Activated CD4-positive, alpha-beta T cell treated with anti-CD3 and anti-CD28 coated beads, Interleukin-2, Interleukin-6, amounts not matched to agents 100 ng/mL and 50 ng/mL, durations not matched to agents 16 hours and 8 hours (primary cell): ENCODE data around the gene IRAK2.
A peak's percentile ranks its signal among the peaks of the same experiment; 100 is the strongest.

Experiments used
- DNase-seq: peaks from one replicate; pipeline ENCODE4 v3.0.0-alpha.2; 2020

Gene IRAK2

DNA sequence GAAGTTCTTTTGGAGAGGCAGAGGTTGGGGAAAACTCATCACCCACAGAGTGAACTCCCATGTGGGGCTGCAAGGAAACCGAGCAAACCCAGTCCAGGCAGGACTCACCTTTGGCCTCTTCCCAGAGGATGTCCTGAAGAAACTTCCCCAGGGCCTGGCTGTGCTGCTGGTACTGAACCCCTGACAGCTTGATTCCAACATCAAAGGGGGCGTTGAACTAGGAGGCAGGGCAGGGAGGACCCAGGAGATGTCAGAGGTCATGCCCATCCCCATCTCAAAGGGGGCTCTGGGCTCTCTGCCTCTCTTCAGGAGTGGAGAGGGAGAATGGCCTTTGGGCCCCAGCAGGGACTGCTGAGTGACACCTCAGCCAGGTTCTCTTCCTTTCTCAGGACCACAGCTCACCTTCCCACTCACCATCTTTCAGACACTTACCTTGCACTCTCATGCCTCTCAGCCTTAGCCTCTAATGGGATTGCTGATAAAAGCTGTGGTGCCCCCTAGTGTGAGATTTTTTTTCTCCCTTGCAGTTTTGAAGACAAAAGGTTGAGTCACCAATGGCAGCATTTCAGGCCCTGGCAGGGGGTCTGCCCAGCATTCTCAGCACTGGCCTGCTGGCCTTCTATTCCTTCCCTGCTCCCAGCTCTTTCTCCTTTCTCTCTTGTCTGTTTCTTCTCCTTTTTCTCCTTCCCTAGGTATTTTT, 122.0 kb downstream of the IRAK2 start:
- DNase-seq: peak; percentile 63

GRCh38 chr3:10287936-10288574, 123.3 kb downstream of the IRAK2 start:
- DNase-seq: no peak

DNA sequence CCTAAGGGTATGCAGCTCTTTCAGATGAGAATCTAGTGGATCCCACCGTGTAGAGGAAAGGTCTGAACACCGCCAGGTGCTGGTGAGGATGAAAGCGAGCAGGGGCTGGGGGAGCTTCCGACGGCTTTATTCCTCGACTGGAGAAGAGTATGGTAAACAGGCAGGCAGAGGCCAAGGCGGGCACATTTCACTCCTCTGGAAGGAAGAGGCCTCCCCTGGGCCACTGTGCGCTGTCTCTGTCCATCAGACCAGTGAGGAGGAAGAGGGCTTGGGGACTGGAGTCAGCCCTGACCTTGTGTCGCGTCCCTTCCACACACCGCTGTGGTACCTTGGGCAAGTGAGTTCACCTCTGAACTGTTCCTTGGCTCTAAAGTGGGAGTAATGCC, 123.8 kb downstream of the IRAK2 start:
- DNase-seq: no peak

DNA sequence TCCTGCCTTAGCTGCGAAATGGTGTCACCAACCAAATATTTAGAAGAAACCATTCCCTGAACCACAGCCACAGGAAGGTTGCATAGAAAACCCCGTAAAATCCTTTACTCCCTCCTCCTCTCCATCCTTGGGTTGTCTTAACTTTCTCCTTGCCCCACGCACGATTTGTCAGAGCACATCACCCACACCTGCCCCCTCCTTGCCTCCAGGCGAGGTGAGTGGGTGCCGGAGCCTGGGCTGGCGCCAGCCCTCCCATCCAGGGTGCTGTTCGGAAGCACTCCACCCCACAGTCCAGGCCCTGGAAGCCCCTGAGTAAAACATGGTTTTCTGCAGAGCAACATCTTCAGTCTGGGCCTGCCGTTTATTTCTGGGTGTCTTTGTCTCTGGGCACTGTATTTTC, 124.4 kb downstream of the IRAK2 start:
- no peak for DNase-seq

GRCh38 chr3:10289787-10290355, 125.2 kb downstream of the IRAK2 start:
- no peak for DNase-seq

- no peak for DNase-seq
These were observed 125.9 kb downstream of the IRAK2 start for GRCh38 chr3:10290481-10291176.

DNA sequence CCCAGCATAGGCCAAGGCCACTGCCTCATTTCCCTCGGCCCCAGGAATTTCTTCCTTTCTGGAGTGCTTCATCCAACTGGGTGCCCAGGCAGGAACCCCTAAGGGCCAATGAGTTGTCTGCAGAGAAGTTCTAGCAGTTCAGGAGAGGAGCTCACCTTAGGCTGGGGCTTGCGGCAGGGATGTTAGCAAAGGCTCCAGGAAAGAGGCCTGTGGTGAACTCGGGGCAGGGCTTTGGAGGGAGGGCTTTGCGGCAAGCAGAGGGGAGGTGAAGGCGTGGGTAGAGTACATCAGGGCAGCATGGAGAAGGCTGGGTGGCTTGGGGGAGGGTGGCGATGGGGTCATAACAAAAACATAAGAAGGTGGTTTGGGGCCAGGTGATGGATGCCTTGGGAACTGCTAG, 126.9 kb downstream of the IRAK2 start:
- no peak for DNase-seq

- no peak for DNase-seq
These were observed 128.0 kb downstream of the IRAK2 start, which contains the start of gene GHRL for GRCh38 chr3:10292505-10293419. Gene GHRL, minus strand, starts transcription at chr3:10292947. Its CDS starts 2,767 bp downstream, at chr3:10290180.
